Loucy (cell line): ENCODE data around the gene CPEB4.
A peak's percentile ranks its signal among the peaks of the same experiment; 100 is the strongest.

Experiments
- H2AFZ ChIP-seq: fragments of 200-600 bp; sonication (generic); 2 replicates; pipeline ENCODE4 v1.6.0; 2016; ENCODE audit warnings: antibody characterized with exemption, mild to moderate bottlenecking, low read length, moderate library complexity
- H3F3A ChIP-seq: fragments of 200-600 bp; 2 replicates; pipeline ENCODE4 v1.6.0; 2016; ENCODE audit warnings: antibody characterized with exemption, low read depth, mild to moderate bottlenecking
- H3K27me3 ChIP-seq: fragments of 200-600 bp; sonication (generic); 2 replicates; pipeline ENCODE4 v1.6.1; 2014; ENCODE audit warnings: low read length, mild to moderate bottlenecking; ENCODE audit not compliant: insufficient read depth, poor library complexity, severe bottlenecking
- H3K36me3 ChIP-seq: fragments of 200-600 bp; sonication (generic); 2 replicates; pipeline ENCODE4 v1.6.1; 2016; ENCODE audit warnings: low read length; ENCODE audit not compliant: insufficient read depth
- H3K4me1 ChIP-seq: fragments of 200-600 bp; sonication (generic); 2 replicates; pipeline ENCODE4 v1.5.1; 2014; ENCODE audit warnings: low read length, mild to moderate bottlenecking; ENCODE audit not compliant: insufficient read depth, poor library complexity, severe bottlenecking
- H3K4me2 ChIP-seq: fragments of 200-600 bp; sonication (generic); 2 replicates; pipeline ENCODE4 v1.6.0; 2014; ENCODE audit warnings: antibody characterized with exemption, low read length, low read depth, mild to moderate bottlenecking; ENCODE audit not compliant: poor library complexity, severe bottlenecking
- H3K4me3 ChIP-seq: fragments of 200-600 bp; sonication (generic); 2 replicates; pipeline ENCODE4 v1.5.1; 2014; ENCODE audit warnings: low read length, mild to moderate bottlenecking, mixed read lengths; ENCODE audit not compliant: poor library complexity, severe bottlenecking
- H3K79me2 ChIP-seq: fragments of 200-600 bp; sonication (generic); 2 replicates; pipeline ENCODE4 v1.6.1; 2014; ENCODE audit warnings: low read length; ENCODE audit not compliant: insufficient read depth
- H3K9ac ChIP-seq: fragments of 200-600 bp; sonication (generic); 2 replicates; pipeline ENCODE4 v1.6.0; 2014; ENCODE audit warnings: mild to moderate bottlenecking, low read depth, low read length, moderate library complexity; ENCODE audit not compliant: poor library complexity, severe bottlenecking
- H3K9me2 ChIP-seq: fragments of 200-600 bp; sonication (generic); replicated peaks from 2 replicates; pipeline ENCODE4 v1.6.1; 2016; ENCODE audit warnings: low read depth, low read length, mixed read lengths
- H3K9me3 ChIP-seq: fragments of 200-600 bp; sonication (generic); 2 replicates; pipeline ENCODE4 v1.6.1; 2014; ENCODE audit warnings: mild to moderate bottlenecking, antibody characterized with exemption, low read length, low read depth; ENCODE audit not compliant: insufficient read depth
- H4K20me1 ChIP-seq: fragments of 200-600 bp; sonication (generic); 2 replicates; pipeline ENCODE4 v1.6.0; 2014; ENCODE audit warnings: antibody characterized with exemption, low read length, mild to moderate bottlenecking; ENCODE audit not compliant: insufficient read depth, poor library complexity, severe bottlenecking
- EZH2phosphoT487 ChIP-seq: fragments of 200-600 bp; IDR thresholded peaks from 2 replicates; pipeline ENCODE4 v1.6.1; 2018; ENCODE audit warnings: antibody characterized with exemption, mild to moderate bottlenecking, moderate library complexity, borderline replicate concordance
- TF ChIP-seq, protein P1 (sequence below): fragments of 200-600 bp; sonication (generic); conservative IDR thresholded peaks from 2 replicates; pipeline ENCODE4 v1.5.1; 2014; ENCODE audit warnings: mild to moderate bottlenecking, antibody characterized with exemption, low read length

CPEB4 gene

DNA sequence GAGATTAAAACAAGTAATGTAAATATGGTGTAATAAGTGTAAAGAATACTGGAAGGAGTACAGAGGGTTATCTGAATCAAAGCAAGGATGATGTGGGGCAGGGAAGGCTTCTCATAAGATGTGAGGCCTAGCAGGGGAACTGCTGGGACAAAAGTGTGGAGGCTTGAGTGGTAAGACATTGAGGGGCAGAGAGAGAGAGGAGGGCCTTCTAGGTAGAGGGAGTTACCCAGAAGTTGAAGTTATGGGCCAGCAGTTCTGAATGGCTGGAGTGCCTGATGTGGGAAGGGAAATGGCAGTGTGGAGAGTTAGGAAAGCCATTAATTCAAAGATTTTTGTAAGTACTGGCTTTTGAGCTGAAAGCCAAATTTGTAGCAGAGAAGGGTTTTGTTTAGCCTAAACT, 36.8 kb downstream of the CPEB4 start:
- peaks cover 10% of the 10 kb centered on the region for H3K4me1 ChIP-seq
- H3K4me2 ChIP-seq = no peak overlapping the region
- no peaks in the 10 kb centered on the region for H3K79me2 ChIP-seq
- no peak for TF ChIP-seq EZH2phosphoT487
- TF ChIP-seq, protein P1, sequence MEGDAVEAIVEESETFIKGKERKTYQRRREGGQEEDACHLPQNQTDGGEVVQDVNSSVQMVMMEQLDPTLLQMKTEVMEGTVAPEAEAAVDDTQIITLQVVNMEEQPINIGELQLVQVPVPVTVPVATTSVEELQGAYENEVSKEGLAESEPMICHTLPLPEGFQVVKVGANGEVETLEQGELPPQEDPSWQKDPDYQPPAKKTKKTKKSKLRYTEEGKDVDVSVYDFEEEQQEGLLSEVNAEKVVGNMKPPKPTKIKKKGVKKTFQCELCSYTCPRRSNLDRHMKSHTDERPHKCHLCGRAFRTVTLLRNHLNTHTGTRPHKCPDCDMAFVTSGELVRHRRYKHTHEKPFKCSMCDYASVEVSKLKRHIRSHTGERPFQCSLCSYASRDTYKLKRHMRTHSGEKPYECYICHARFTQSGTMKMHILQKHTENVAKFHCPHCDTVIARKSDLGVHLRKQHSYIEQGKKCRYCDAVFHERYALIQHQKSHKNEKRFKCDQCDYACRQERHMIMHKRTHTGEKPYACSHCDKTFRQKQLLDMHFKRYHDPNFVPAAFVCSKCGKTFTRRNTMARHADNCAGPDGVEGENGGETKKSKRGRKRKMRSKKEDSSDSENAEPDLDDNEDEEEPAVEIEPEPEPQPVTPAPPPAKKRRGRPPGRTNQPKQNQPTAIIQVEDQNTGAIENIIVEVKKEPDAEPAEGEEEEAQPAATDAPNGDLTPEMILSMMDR = no peak
- no peaks in the 10 kb centered on the region for H3K36me3 ChIP-seq
- H3K9ac ChIP-seq = no peak overlapping the region
- H2AFZ ChIP-seq = no peak overlapping the region
- H3K9me3 ChIP-seq = no peaks in the 10 kb centered on the region
- H4K20me1 ChIP-seq = no peaks in the 10 kb centered on the region
- no peaks in the 10 kb centered on the region for H3K9me2 ChIP-seq
- no peaks in the 10 kb centered on the region for H3F3A ChIP-seq
- no peak overlapping the region for H3K4me3 ChIP-seq
- no peaks in the 10 kb centered on the region for H3K27me3 ChIP-seq

DNA sequence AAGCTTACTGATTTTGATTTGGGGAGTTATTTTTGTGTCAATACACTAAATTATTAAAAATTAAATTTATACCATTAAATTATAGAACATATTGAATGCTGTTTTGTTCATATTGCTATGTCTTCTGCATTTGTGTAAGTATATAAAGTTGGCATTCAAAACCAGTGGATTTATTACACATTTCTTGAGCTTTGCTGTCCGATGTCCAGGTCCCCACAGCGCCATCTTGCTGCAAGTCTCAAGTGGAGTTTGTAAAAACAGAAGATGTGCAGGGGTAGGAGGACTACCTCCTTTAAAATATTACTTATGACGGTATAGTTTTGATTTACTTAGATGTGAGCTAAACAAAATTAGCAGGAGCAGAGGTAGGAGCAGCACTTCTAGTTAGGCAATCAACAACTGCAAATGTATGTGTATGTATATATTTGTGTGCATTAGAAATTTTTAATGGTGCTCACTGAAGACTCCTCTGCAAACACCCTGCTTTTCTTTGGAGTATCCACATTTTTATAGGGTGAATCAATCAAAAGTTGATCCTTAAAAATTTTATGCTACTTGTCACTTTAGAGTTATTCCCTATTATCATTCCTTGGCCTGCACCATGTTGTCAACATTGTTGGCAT, 37.4 kb downstream of the CPEB4 start:
- Histone ChIP-seq H3F3A (no peaks in the 10 kb centered on the region), H3K9me3 (no peaks in the 10 kb centered on the region), H3K36me3 (no peaks in the 10 kb centered on the region), H4K20me1 (no peaks in the 10 kb centered on the region), H3K9me2 (no peaks in the 10 kb centered on the region), H3K9ac (no peak overlapping the region), H3K4me3 (no peak overlapping the region), H2AFZ (no peak overlapping the region), H3K27me3 (no peaks in the 10 kb centered on the region), H3K4me1 (peaks cover 10% of the 10 kb centered on the region), H3K4me2 (no peak overlapping the region), H3K79me2 (no peaks in the 10 kb centered on the region)
- TF ChIP-seq EZH2phosphoT487 = no peak
- TF ChIP-seq, protein P1 = peak; percentile 61

DNA sequence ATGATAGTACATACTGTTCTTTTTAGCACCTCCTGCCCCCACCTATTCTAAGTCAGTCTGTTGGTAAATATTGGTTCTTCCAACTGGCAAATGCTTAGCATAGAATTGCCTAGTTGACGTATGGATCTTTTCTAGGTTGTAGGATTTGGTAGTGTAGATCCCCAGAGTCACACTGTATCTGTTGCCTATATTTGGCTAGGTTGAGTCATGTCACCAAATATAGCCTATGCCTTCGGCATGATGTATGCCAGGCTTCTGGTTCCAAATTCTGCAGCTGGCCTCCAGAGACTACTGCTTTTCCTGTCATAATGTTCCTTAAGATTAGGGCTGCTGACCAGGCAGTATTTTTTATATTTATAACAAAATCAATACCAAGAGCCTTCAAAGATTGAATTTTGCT, 38.2 kb downstream of the CPEB4 start:
- peaks cover 7% of the 10 kb centered on the region for H3K4me1 ChIP-seq
- H2AFZ ChIP-seq = no peak overlapping the region
- no peaks in the 10 kb centered on the region for H3K79me2 ChIP-seq
- TF ChIP-seq, protein P1 = no peak
- H3K4me3 ChIP-seq = no peak overlapping the region
- H3K27me3 ChIP-seq = no peaks in the 10 kb centered on the region
- no peaks in the 10 kb centered on the region for H3K9me2 ChIP-seq
- no peak overlapping the region for H3K9ac ChIP-seq
- H3K36me3 ChIP-seq = no peaks in the 10 kb centered on the region
- H3F3A ChIP-seq = no peaks in the 10 kb centered on the region
- no peaks in the 10 kb centered on the region for H3K9me3 ChIP-seq
- no peaks in the 10 kb centered on the region for H4K20me1 ChIP-seq
- no peak overlapping the region for H3K4me2 ChIP-seq
